Thymus (tissue), 11 donors: Measurements from ENCODE around the gene HECTD1. TPM values are rescaled to one million over a fixed set of nuclear protein-coding genes. Genes with fewer than 3 reads are reported as not detected.
A peak's percentile ranks its signal among the peaks of the same experiment; 100 is the strongest.
"Not testable (repeated sequence)": the region's sequence is repeated elsewhere in the genome, so short reads cannot be mapped to it uniquely, and the experiment has no call there.

Experiments
- DNase-seq, 9 donors: peaks; one replicate each; pipeline ENCODE4 v3.0.0-alpha.2; 2013; ENCODE audit warnings: low spot score in 9 of 9, low read depth in 6 of 9, missing footprints in 1 of 9
- H3K27ac ChIP-seq, 2 donors: one replicate each; pipeline ENCODE4 v1.5.1; 2013; ENCODE audit warnings: control low read depth in 1 of 2, low read depth in 1 of 2, low read length in 1 of 2, mild to moderate bottlenecking in 1 of 2, moderate library complexity in 1 of 2
- H3K27me3 ChIP-seq, 2 donors: one replicate each; pipeline ENCODE4 v1.5.1; 2013; ENCODE audit warnings: low read length in 1 of 2; ENCODE audit not compliant: control insufficient read depth in 2 of 2, insufficient read depth in 1 of 2
- H3K36me3 ChIP-seq, 2 donors: one replicate each; pipeline ENCODE4 v1.5.1; 2013; ENCODE audit warnings: low read length in 1 of 2, mild to moderate bottlenecking in 1 of 2, moderate library complexity in 1 of 2; ENCODE audit not compliant: control insufficient read depth in 2 of 2, insufficient read depth in 2 of 2
- H3K4me1 ChIP-seq, 2 donors: one replicate each; pipeline ENCODE4 v1.5.1; 2013; ENCODE audit warnings: low read length in 2 of 2; ENCODE audit not compliant: control insufficient read depth in 2 of 2, insufficient read depth in 2 of 2
- H3K4me3 ChIP-seq, 2 donors: one replicate each; pipeline ENCODE4 v1.5.1; 2013; ENCODE audit warnings: low read length in 2 of 2, control low read depth in 1 of 2, mild to moderate bottlenecking in 1 of 2
- H3K9me3 ChIP-seq, 2 donors: one replicate each; pipeline ENCODE4 v1.5.1; 2013; ENCODE audit warnings: low read length in 1 of 2, mild to moderate bottlenecking in 1 of 2; ENCODE audit not compliant: control insufficient read depth in 2 of 2, insufficient read depth in 1 of 2
- WGBS: extraction: QIAGEN DNeasy Blood & Tissue Kit; methylation state at CpG from one replicate; pipeline ENCODE4 v1.1.7; 2013; 5-methylcytosine and 5-hydroxymethylcytosine counted together
- polyA plus RNA-seq: library from polyadenylated mRNA; stranded (reverse); fragments of 200-250 nt; gene quantifications from one replicate; pipeline ENCODE4 v1.2.3, GENCODE V29; 2013
- total RNA-seq: library from RNA; stranded (reverse); fragments of 120-200 nt; gene quantifications from one replicate; pipeline ENCODE4 v1.2.4, GENCODE V29; 2013
- donor health status: healthy.

The HECTD1 gene
- total and polyA plus RNA-seq, 2 donors: 46.0 to 74.3 TPM

DNA sequence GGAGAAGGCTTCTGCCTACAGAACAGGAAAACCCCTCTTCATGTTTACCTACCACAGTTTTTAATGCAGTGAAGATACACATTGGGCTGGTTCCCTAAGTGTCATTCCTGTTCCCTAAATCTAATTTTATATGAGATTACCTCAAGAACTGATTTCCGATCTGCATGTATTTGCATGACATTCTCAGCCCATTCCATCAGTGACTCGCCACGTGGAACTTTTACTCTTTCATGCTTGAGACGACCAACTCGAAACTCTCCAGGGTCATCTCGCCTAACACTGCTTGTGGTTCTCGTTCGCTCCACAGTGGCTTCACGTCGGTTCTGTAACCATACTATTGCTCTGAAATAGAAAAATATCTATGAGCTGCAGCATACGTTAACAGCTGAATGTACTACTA, 98.3 kb downstream of the HECTD1 start:
- no peak for DNase-seq
- WGBS: 97% methylated on average over 11 of the region's 11 CpGs
- no peaks in the 10 kb centered on the region for H3K4me1 ChIP-seq
- peaks cover 25 to 51% of the 10 kb centered on the region in 2 donors for H3K36me3 ChIP-seq
- no peak overlapping the region for H3K4me3 ChIP-seq
- no peaks in the 10 kb centered on the region for H3K27me3 ChIP-seq
- H3K27ac ChIP-seq: no peak overlapping the region
- no peaks in the 10 kb centered on the region for H3K9me3 ChIP-seq

DNA sequence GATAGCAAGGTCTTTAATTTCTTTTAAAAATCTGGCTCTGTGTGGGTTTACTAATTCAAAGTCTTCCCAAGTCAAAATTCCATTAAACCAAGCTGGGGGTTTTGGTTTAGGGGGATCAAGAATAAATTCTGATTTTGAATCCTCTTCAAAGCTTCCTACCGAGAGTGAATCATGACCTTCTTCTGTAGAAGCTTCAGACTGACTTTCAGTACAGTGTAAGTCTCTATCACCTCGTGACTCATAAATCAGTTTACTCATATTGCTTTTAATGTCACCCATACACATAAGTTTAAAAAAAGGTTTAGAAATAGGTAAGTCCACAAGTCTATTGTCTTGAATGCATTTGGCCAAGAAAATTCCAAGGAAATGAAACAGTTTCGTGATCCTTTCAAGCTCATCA, 100.8 kb downstream of the HECTD1 start:
- Histone ChIP-seq H3K9me3 (no peaks in the 10 kb centered on the region), H3K27ac (no peak overlapping the region), H3K36me3 (peaks cover 21 to 46% of the 10 kb centered on the region in 2 donors), H3K27me3 (no peaks in the 10 kb centered on the region), H3K4me3 (no peak overlapping the region), H3K4me1 (no peaks in the 10 kb centered on the region)
- WGBS: 98% methylated on average over 3 of the region's 3 CpGs
- DNase-seq: no peak

DNA sequence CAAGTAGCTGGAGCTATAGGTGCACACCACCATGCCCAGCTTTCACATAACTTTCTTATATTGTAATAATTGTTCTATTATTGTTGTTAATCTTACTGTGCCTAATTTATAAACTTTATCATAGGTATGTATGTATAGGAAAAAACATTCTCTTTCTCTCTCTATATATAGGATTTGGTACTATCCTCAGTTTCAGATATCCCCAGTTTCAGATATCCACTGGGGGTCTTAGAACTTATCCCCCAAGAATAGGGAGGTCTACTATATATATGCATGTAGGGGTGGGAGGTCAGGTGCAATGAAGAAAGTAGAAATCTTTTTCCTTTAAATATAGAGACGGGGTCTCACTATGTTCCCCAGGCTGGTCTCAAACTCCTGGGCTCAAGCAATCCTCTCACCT, 110.5 kb downstream of the HECTD1 start:
- WGBS: 100% methylated on average over 1 of the region's 1 CpG
- no peak overlapping the region for H3K27ac ChIP-seq
- no peak overlapping the region for H3K4me3 ChIP-seq
- H3K9me3 ChIP-seq: no peaks in the 10 kb centered on the region
- no peaks in the 10 kb centered on the region for H3K27me3 ChIP-seq
- DNase-seq: no peak
- peaks cover 20 to 35% of the 10 kb centered on the region in 2 donors for H3K36me3 ChIP-seq
- H3K4me1 ChIP-seq: no peaks in the 10 kb centered on the region

DNA sequence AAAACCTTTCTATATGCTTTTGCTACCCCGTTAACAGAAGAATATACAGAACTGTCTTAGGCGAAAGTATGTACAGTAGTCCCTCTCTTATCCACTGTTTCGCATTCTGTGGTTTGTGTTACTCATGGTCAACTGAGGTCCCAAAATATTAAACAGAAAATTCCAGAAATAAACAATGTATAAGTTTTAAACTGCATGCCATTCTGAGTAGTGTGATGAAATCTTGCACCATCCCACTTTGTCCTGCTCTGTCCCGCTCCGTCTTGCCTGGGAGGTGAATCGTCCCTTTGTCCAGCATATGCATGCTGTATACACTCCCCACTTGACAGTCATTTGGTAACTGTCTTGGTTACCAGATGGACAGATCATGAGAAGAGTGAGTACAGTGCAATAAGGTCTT, 111.3 kb downstream of the HECTD1 start:
- no peaks in the 10 kb centered on the region for H3K9me3 ChIP-seq
- no peak for DNase-seq
- no peaks in the 10 kb centered on the region for H3K4me1 ChIP-seq
- H3K4me3 ChIP-seq: no peak overlapping the region
- H3K36me3 ChIP-seq: peaks cover 17 to 34% of the 10 kb centered on the region in 2 donors
- WGBS: 98% methylated on average over 6 of the region's 6 CpGs
- H3K27me3 ChIP-seq: no peaks in the 10 kb centered on the region
- no peak overlapping the region for H3K27ac ChIP-seq

DNA sequence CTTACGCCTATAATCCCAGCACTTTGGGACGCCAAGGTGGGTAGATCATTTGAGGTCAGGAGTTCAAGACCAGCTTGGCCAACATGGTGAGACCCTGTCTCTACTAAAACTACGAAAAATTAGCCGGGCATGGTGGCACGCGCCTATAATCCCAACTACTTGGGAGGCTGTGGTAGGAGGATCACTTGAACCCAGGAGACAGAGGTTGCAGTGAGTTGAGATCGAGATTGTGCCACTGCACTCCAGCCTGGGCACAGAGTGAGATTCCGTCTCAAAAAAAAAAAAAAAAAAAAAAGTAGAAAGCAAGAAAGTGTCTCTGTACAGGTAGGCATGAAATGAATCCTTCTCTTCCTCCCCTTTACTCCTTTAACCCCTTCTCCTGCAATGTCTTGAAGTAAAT, 111.8 kb downstream of the HECTD1 start:
- peaks cover 13 to 30% of the 10 kb centered on the region in 2 donors for H3K36me3 ChIP-seq
- not testable (repeated sequence) for H3K4me3 ChIP-seq, H3K4me1 ChIP-seq, H3K9me3 ChIP-seq, H3K27ac ChIP-seq, DNase-seq, H3K27me3 ChIP-seq
- 99% methylated on average over 8 of the region's 8 CpGs for WGBS

DNA sequence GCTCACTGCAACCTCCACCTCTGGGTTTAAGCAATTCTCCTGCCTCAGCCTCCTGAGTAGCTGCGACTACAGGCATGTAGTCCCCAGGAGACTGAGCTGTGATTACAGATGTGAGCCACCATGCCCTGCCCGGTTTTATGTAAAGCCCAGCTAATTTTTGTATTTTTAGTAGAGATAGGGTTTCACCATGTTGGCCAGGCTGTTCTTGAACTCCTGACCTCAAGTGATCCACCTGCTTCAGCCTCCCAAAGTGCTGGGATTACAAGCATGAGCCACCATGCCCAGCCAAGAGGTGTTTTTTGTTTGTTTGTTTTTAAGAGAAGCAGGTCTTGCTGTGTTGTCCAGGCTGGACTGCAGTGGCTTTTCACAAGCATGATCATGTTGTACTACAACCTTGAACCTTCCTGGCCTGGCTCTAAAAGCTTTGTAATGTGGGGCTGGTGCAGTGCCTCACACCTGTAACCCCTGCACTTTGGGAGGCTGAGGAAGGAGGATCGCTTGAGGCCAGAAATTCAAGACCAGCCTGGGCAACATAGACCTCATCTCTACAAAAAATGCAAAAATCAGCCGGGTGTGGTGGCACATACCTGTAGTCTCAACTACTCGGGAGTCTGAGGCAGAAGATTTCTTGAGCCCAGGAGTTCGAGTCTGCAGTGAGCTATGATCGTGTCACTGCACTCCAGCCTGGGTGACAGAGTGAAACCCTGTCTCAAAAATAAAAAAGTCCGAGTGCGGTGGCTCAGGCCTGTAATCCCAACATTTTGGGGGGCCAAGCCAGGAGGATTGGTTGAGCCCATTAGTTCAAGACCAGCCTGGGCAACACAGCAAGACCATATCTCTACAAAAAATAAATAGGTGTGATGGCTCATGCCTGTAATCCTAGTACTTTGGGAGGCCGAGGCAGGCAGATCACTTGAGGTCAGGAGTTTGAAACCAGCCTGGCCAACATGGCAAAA, 113.4 kb downstream of the HECTD1 start:
- H3K9me3 ChIP-seq, H3K27me3 ChIP-seq, H3K27ac ChIP-seq, DNase-seq, H3K4me1 ChIP-seq, H3K4me3 ChIP-seq: not testable (repeated sequence)
- peaks cover 7 to 15% of the 10 kb centered on the region in 2 donors for H3K36me3 ChIP-seq
- 98% methylated on average over 10 of the region's 10 CpGs for WGBS

DNA sequence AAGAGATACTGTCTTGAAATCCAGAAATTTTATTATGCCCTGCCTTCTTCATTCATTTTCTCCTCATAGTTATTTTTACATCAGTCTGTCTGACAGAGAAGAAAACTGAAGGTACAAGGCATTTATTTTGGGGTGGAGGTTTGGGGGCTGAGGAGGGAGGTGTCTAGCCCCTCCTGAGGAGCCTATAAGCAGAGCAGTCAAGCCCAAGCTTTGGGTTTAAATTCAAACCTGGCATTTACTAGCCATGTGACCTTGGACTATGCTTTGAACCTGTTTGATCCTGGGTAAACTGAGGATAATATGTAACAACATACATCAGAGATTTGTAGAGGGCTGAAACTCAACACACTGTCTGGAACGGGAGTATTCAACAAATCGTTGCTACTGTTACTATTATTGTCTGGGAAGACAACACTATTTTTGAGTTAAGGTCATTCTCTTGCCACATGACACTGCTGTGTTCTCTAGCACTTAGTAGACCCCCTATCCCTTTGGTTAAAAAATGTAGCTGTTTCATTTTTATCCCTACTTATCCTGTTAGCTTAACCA, 115.4 kb downstream of the HECTD1 start:
- Histone ChIP-seq H3K4me3 (no peak overlapping the region), H3K36me3 (no peaks in the 10 kb centered on the region), H3K9me3 (no peaks in the 10 kb centered on the region), H3K27ac (no peak overlapping the region), H3K27me3 (no peaks in the 10 kb centered on the region), H3K4me1 (no peaks in the 10 kb centered on the region)
- no peak for DNase-seq
- WGBS: 98% methylated on average over 2 of the region's 2 CpGs

DNA sequence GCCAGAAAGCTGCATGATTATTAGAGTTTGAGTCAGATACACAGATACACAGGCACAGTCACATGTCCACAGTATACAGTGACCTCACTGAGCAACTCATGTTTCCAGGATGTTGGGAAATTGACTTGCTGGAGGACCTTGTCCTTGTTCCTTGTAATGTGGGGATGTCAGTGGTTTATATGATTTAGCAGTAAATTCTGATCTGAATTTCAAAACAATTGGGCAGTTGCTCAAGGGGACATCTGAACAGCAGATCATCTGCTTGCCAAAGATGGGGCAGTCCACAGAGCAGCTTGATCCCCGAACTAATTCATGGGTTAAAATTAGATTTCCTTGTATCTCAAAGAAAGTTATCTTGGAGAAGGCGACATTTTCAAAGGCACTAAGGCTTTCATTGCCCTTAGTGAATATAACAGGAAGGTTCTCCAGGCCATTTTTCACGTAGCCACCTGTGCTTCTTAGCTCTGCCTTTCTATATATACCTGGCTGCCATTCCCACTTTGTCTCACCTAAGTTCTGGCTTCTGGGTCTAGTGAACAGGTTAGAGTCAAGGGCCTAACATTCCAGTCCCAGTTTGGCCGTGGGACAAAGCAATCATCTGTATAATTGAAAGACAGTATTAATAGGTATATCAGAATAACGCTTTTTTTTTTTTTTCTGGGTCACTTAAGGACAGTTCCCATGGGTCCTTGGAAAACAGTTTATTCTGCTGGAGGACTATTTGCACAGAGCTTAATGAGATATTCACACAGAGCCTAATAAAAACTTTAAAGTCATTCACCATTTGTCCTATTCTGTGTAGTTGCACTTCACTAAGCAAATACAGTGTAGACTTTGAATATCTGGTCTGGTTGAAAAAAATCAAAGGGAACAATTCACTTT, 116.5 kb downstream of the HECTD1 start:
- Histone ChIP-seq H3K36me3 (no peaks in the 10 kb centered on the region), H3K4me1 (no peaks in the 10 kb centered on the region), H3K27me3 (no peaks in the 10 kb centered on the region), H3K27ac (peak overlapping the region in 1 of 2 donors; percentile 8), H3K4me3 (no peak overlapping the region), H3K9me3 (no peaks in the 10 kb centered on the region)
- no peak for DNase-seq
- WGBS: 96% methylated on average over 5 of the region's 5 CpGs

DNA sequence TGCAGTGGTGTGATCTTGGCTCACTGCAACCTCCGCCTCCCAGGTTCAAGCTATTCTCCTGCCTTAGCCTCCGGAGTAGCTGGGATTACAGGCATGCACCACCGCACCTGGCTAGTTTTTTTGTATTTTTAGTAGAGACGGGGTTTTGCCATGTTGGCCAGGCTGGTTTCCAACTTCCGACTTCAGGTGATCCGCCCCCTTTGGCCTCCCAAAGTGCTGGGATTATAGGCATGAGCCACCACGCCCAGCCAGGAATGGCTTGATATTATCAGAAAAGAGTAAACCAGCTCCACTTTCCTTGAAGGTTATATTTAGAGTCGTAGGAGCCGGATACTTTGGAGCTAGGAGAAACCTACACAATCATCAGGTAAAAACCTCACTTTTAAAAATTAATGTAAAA, 121.1 kb downstream of the HECTD1 start:
- H3K4me3 ChIP-seq, H3K36me3 ChIP-seq, H3K9me3 ChIP-seq, H3K27ac ChIP-seq, H3K4me1 ChIP-seq, H3K27me3 ChIP-seq, DNase-seq: not testable (repeated sequence)
- 97% methylated on average over 9 of the region's 9 CpGs for WGBS
